ENCODE results near the gene C10orf71. TPM values are rescaled to one million over a fixed set of nuclear protein-coding genes. Genes with fewer than 3 reads are reported as not detected.

C10orf71 gene
- polyA plus RNA-seq, 1 of the 3 experiments (the other 2 are of a cell fraction) = not detected

DNA sequence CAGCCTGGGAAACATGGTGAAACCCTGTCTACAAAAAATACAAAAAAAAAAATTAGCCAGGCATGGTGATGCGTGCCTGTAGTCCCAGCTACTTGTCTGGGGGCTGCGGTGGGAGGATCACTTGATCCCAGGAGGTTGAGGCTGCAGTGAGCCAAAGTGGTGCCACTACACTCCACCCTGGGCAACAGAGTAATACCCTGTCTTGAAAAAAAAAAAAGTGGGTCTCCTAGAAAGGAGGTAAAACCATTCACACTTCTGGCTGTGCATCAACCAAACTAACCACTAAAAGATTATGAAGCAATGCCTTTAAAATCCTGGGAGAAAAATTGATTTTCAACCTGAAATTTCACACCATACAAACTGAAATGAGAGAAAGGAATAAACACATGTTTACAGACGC is 35.4 kb upstream of the C10orf71 start:
- H2AFZ ChIP-seq (ENCODE audit: low read depth) = no peak overlapping the region
- H3K9me3 ChIP-seq = no peaks in the 10 kb centered on the region
- WGBS (ENCODE audit: low lambda C conversion rate) = 24% methylated on average over 3 of the region's 3 CpGs
- H3K27me3 ChIP-seq (ENCODE audit: insufficient read depth) = no peaks in the 10 kb centered on the region
- H3K27ac ChIP-seq (ENCODE audit: low read depth in 2 of 2, low read length in 1 of 2) = no peak overlapping the region
- H3K79me2 ChIP-seq (ENCODE audit: insufficient read depth) = no peaks in the 10 kb centered on the region
- H3K36me3 ChIP-seq (replicated peaks in 1 of 2; ENCODE audit: control insufficient read depth in 1 of 2, insufficient read depth in 2 of 2, low read length in 1 of 2) = no peaks in the 10 kb centered on the region
- no peaks in the 10 kb centered on the region for H3F3A ChIP-seq (replicated peaks; ENCODE audit: insufficient read depth)
- TF ChIP-seq FOXJ3 (CRISPR knock-in tag; IDR thresholded peaks at IDR 0.05) = no peak
- TF ChIP-seq NRF1 (IDR thresholded peaks at IDR 0.05; ENCODE audit: low read depth, low read length) = no peak
- no peak for TF ChIP-seq SIN3A (IDR thresholded peaks at IDR 0.05; ENCODE audit: borderline replicate concordance, low read depth, low read length)
- TF ChIP-seq EZH2phosphoT487 (IDR thresholded peaks at IDR 0.05; ENCODE audit: borderline replicate concordance, low read depth) = no peak
- no peak for TF ChIP-seq MEF2A (IDR thresholded peaks at IDR 0.05; ENCODE audit: borderline replicate concordance, low read depth)
- TF ChIP-seq SMC3 (IDR thresholded peaks at IDR 0.05; ENCODE audit: low read depth, low read length) = no peak
- TF ChIP-seq FOXM1 (IDR thresholded peaks at IDR 0.05; ENCODE audit: low read depth) = no peak
- no peak for TF ChIP-seq FOSL2 (IDR thresholded peaks at IDR 0.05; ENCODE audit: borderline replicate concordance, low read depth)
- no peak for TF ChIP-seq TAF1 (IDR thresholded peaks at IDR 0.05; ENCODE audit: borderline replicate concordance, low read depth, low read length)
- TF ChIP-seq EP300 (IDR thresholded peaks at IDR 0.05; ENCODE audit: borderline replicate concordance in 1 of 2, low read depth in 1 of 2, low read length in 1 of 2) = no peak
- no peak for TF ChIP-seq JUND (IDR thresholded peaks at IDR 0.05)
- TF ChIP-seq TEAD4 (IDR thresholded peaks at IDR 0.05; ENCODE audit: borderline replicate concordance, insufficient read depth) = no peak
- TF ChIP-seq, protein P1, sequence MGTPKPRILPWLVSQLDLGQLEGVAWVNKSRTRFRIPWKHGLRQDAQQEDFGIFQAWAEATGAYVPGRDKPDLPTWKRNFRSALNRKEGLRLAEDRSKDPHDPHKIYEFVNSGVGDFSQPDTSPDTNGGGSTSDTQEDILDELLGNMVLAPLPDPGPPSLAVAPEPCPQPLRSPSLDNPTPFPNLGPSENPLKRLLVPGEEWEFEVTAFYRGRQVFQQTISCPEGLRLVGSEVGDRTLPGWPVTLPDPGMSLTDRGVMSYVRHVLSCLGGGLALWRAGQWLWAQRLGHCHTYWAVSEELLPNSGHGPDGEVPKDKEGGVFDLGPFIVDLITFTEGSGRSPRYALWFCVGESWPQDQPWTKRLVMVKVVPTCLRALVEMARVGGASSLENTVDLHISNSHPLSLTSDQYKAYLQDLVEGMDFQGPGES (IDR thresholded peaks at IDR 0.05; ENCODE audit: low read depth, low read length) = no peak
- no peaks in the 10 kb centered on the region for H3K9me2 ChIP-seq
- no peaks in the 10 kb centered on the region for H4K20me1 ChIP-seq (ENCODE audit: insufficient read depth)
- no peak overlapping the region for H3K9ac ChIP-seq
- POLR2A ChIA-PET = no interaction called here
- H3K4me1 ChIP-seq (ENCODE audit: control insufficient read depth in 1 of 2, insufficient read depth in 2 of 2, low read depth in 1 of 2, low read length in 1 of 2) = no peaks in the 10 kb centered on the region
- no peak overlapping the region for H3K4me3 ChIP-seq (ENCODE audit: low read depth in 2 of 2, low read length in 1 of 2)
- CTCF ChIA-PET = no interaction called here
- no peak for DNase-seq
- H3K4me2 ChIP-seq = no peak overlapping the region

DNA sequence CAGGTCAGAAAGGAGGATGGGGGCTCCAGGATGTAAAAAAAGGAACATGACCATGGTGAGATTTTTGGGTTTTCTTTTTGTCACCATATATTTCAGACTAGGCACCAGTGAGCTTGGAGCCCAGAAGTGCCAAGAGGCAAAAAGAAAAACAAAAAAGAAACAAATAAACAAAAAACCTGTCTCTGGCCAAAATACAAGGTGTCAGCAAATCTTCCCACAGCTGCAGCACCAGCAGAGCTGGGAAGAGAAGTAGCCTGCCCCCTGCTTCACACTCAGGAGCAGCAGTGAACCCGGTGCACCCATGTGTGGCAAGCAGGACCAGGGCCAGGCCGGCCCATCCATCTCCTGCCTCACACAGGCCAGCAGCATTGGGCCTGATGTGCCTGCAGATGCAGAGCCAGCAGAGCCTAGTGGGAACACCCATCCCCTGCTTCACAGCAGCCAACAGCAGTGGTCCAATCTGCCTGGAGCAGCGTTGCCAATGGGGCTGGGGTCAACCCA is 34.7 kb upstream of the C10orf71 start:
- WGBS (ENCODE audit: low lambda C conversion rate) = 30% methylated on average over 3 of the region's 3 CpGs

More for the DNA sequence above, 34.7 kb upstream of the C10orf71 start:
- TF ChIP-seq, protein P2, sequence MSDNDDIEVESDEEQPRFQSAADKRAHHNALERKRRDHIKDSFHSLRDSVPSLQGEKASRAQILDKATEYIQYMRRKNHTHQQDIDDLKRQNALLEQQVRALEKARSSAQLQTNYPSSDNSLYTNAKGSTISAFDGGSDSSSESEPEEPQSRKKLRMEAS (IDR thresholded peaks at IDR 0.05; ENCODE audit: low read depth) = no peak
- TF ChIP-seq TEAD4 (IDR thresholded peaks at IDR 0.05; ENCODE audit: borderline replicate concordance, insufficient read depth) (no peak), NRF1 (IDR thresholded peaks at IDR 0.05; ENCODE audit: low read depth, low read length) (no peak), FOSL2 (IDR thresholded peaks at IDR 0.05; ENCODE audit: borderline replicate concordance, low read depth) (no peak), USF1 (IDR thresholded peaks at IDR 0.05; ENCODE audit: borderline replicate concordance, low read depth) (no peak), GATA2 (CRISPR knock-in tag; IDR thresholded peaks at IDR 0.05) (no peak), GABPA (IDR thresholded peaks at IDR 0.05; ENCODE audit: low read depth) (no peak), TAF1 (IDR thresholded peaks at IDR 0.05; ENCODE audit: borderline replicate concordance, low read depth, low read length) (no peak), JUND (IDR thresholded peaks at IDR 0.05) (no peak), RFX5 (IDR thresholded peaks at IDR 0.05; ENCODE audit: low read length) (no peak), FOXJ3 (CRISPR knock-in tag; IDR thresholded peaks at IDR 0.05) (no peak), EZH2phosphoT487 (IDR thresholded peaks at IDR 0.05; ENCODE audit: borderline replicate concordance, low read depth) (no peak)
- TF ChIP-seq, protein P1 (IDR thresholded peaks at IDR 0.05; ENCODE audit: low read depth, low read length) = no peak
- TF ChIP-seq, protein P3, sequence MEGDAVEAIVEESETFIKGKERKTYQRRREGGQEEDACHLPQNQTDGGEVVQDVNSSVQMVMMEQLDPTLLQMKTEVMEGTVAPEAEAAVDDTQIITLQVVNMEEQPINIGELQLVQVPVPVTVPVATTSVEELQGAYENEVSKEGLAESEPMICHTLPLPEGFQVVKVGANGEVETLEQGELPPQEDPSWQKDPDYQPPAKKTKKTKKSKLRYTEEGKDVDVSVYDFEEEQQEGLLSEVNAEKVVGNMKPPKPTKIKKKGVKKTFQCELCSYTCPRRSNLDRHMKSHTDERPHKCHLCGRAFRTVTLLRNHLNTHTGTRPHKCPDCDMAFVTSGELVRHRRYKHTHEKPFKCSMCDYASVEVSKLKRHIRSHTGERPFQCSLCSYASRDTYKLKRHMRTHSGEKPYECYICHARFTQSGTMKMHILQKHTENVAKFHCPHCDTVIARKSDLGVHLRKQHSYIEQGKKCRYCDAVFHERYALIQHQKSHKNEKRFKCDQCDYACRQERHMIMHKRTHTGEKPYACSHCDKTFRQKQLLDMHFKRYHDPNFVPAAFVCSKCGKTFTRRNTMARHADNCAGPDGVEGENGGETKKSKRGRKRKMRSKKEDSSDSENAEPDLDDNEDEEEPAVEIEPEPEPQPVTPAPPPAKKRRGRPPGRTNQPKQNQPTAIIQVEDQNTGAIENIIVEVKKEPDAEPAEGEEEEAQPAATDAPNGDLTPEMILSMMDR (IDR thresholded peaks at IDR 0.05) = no peak
- POLR2A ChIA-PET = interaction anchor here (0.6 kb wide), 1 partner anchor 144 kb away, joined by 3 read pairs; no protein-coding TSS in a partner anchor
- no peak overlapping the region for H3K4me3 ChIP-seq (ENCODE audit: low read depth in 2 of 2, low read length in 1 of 2)
- no peaks in the 10 kb centered on the region for H3K79me2 ChIP-seq (ENCODE audit: insufficient read depth)
- no peaks in the 10 kb centered on the region for H3K9me2 ChIP-seq
- DNase-seq = no peak
- no peaks in the 10 kb centered on the region for H4K20me1 ChIP-seq (ENCODE audit: insufficient read depth)
- no peaks in the 10 kb centered on the region for H3K27me3 ChIP-seq (ENCODE audit: insufficient read depth)
- H3K36me3 ChIP-seq (replicated peaks in 1 of 2; ENCODE audit: control insufficient read depth in 1 of 2, insufficient read depth in 2 of 2, low read length in 1 of 2) = no peaks in the 10 kb centered on the region
- H3K9me3 ChIP-seq = no peaks in the 10 kb centered on the region
- H3K9ac ChIP-seq = no peak overlapping the region
- no peaks in the 10 kb centered on the region for H3F3A ChIP-seq (replicated peaks; ENCODE audit: insufficient read depth)
- no peak overlapping the region for H2AFZ ChIP-seq (ENCODE audit: low read depth)
- CTCF ChIA-PET = no interaction called here
- H3K27ac ChIP-seq (ENCODE audit: low read depth in 2 of 2, low read length in 1 of 2) = no peak overlapping the region
- H3K4me1 ChIP-seq (ENCODE audit: control insufficient read depth in 1 of 2, insufficient read depth in 2 of 2, low read depth in 1 of 2, low read length in 1 of 2) = no peaks in the 10 kb centered on the region
- no peak overlapping the region for H3K4me2 ChIP-seq

Measured in SK-N-SH (cell line).